ENCODE data around the gene KLKB1.

DNA sequence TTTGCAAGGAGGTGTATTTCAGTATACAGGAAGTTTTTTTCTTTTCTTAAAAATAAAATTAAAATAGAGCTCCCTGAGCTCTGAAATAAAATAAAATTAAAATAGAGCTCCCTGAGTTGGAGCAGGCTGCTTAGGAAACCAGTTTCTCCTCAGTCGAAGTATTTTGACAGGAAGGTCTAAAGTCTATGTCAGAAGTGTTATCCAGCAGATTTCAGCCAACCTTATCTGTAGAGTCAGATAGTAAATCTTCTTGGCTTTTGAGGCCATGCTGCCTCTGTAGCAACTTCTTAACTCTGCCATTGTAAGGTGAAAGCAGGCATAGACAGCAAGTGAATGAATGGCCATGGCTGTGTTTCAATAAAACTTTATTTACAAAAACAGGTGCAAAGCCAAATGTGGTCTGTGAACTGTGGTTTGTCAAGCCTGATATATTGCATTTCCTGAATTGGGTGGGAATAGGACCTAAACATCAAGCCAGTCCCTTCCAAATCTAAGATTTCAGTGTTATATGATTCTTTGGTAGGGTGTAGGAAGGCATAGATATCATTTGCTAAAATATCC, 9.5 kb upstream of the KLKB1 start:
- TF ChIP-seq CTCF (IDR thresholded peaks at IDR 0.05) (no peak), POLR2AphosphoS5 (IDR thresholded peaks at IDR 0.05; ENCODE audit: low read depth, low read length) (no peak)

Data from Panc1 (cell line).